GM13976 (cell line): Measurements from ENCODE around the gene PACSIN2.
"Not testable (repeated sequence)": the region's sequence is repeated elsewhere in the genome, so short reads cannot be mapped to it uniquely, and the experiment has no call there.

Experiments used
- DNase-seq: peaks from one replicate; pipeline ENCODE4 v3.0.0; 2012; ENCODE audit warnings: low spot score
- CTCF ChIP-seq: IDR thresholded peaks from 2 replicates; pipeline ENCODE4 v1.5.1; 2012; ENCODE audit warnings: borderline replicate concordance, mild to moderate bottlenecking; ENCODE audit not compliant: insufficient read depth; ENCODE audit errors: extremely low read depth, missing control alignments, control extremely low read depth
- in situ Hi-C: fragments of 300-500 bp; cut with MboI; formaldehyde crosslinking; loops from one replicate; pipeline ENCODE4 v1.12.0; 2022; ENCODE audit warnings: low sequenced_read_pairs, mixed read lengths, inconsistent platforms; ENCODE audit not compliant: unreplicated experiment

The PACSIN2 gene

DNA sequence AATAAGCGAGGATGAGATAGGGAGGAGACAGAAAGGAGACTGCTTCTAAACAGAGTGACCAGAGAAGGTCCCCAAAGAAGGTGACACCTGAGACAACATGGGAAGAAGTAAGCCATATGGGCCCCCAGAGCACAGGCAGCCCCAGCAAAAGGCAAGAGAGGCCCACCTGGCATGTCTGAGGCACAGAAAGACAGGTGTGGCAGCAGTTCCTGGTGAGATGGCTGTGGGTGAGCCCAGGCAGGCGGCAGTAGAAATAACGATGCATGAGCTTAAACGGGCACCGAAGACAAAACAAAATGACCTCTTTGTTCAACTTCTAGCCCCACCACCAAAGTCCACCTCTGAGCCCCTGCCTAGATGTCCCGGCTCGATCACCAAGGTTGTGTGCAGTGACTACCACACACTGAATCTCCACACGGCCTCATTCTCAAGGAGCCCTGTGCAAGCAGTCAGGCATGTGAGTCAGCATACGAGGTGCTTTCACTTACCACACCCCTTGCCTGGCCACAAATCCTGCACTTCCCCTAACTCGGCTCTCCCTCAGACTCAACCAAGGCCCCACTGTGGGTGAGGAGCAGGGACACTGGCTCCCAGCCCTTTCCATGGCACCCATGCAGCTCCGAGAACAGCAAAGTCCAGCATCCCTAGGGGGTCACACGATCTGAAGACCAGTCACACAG, 77.6 kb downstream of the PACSIN2 start:
- no peak for TF ChIP-seq CTCF
- in situ Hi-C loops, result no loop called here
- DNase-seq, result peak; percentile 68

GRCh38 chr22:42936680-42937079, 78.3 kb downstream of the PACSIN2 start:
- in situ Hi-C loops, result not testable (repeated sequence)

GRCh38 chr22:42934338-42934737, 80.6 kb downstream of the PACSIN2 start:
- no peak for TF ChIP-seq CTCF
- no peak for DNase-seq
- in situ Hi-C loops, result no loop called here

More at GRCh38 chr22:42936680-42937079, 78.3 kb downstream of the PACSIN2 start:
- not testable (repeated sequence) for DNase-seq

GRCh38 chr22:42933485-42934091, 81.4 kb downstream of the PACSIN2 start:
- DNase-seq, result peak; percentile 81
- no peak for TF ChIP-seq CTCF
- in situ Hi-C loops, result no loop called here

- TF ChIP-seq CTCF, result no peak
- in situ Hi-C loops, result no loop called here
- peak; percentile 28 for DNase-seq
These were observed 82.0 kb downstream of the PACSIN2 start for GRCh38 chr22:42932857-42933484.

GRCh38 chr22:42932197-42932519, 82.8 kb downstream of the PACSIN2 start:
- in situ Hi-C loops, result no loop called here
- no peak for DNase-seq
- TF ChIP-seq CTCF, result no peak

DNA sequence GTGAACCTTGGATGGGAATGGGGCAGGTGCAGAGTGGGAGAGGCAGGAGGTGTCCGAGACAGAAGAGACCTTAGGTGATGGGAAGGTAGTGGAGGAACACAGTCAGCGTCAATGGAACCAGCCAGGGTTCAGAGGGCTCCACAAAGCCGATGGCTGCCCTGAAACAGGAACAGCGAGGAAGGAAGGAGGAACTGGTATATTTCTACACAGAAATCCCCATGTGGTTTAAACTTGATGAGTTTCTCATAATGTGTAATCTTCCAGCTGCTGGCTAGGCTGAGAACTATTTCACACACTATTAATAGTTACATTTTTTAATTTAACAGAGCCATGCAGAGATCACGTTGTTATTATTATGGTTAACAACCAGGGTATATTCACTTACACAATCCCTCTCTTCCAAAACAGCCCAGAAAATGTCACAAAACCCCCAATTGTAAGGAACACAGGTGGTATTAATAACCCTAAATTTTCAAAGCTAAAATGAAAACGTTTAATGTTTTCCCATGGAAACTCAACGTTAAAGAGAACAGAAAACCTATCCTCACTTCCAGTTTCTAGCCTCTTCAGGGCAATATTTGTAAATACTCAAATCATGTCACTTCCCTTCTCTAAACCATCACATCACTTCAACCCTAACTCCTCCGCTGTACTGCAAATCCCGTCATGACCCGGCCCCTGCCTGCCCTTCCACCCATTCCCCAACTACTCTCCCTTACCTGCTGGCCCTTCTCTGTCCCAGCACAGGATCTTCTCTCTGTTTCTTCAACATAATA, 83.3 kb downstream of the PACSIN2 start:
- no peak for TF ChIP-seq CTCF
- peak; percentile 71 for DNase-seq

More for the DNA sequence above, 83.3 kb downstream of the PACSIN2 start:
- in situ Hi-C loops, result no loop called here
